Spleen (tissue), 11 donors: ENCODE data around the gene REN. TPM values are rescaled to one million over a fixed set of nuclear protein-coding genes. Genes with fewer than 3 reads are reported as not detected.

Experiments
- DNase-seq: peaks from one replicate; pipeline ENCODE4 v3.0.0-alpha.2; 2020
- H3K27ac ChIP-seq, 8 donors: fragments of 200-600 bp; sonication (generic) in 7 of 8; 1 replicate in 4 of 8; 2 replicates in 4 of 8; pipeline versions ENCODE4 v1.5.0 to v1.8.0; 2016 to 2021; ENCODE audit warnings: inconsistent platforms in 4 of 8, mild to moderate bottlenecking in 4 of 8, moderate library complexity in 1 of 8
- H3K27me3 ChIP-seq, 7 donors: fragments of 200-600 bp; sonication (generic) in 6 of 7; replicated peaks in 1 of 7; 1 replicate in 4 of 7; 2 replicates in 3 of 7; pipeline versions ENCODE4 v1.5.0 to v1.8.0; 2016 to 2021; ENCODE audit warnings: inconsistent platforms in 3 of 7, mild to moderate bottlenecking in 1 of 7
- H3K36me3 ChIP-seq, 6 donors: fragments of 200-600 bp; sonication (generic) in 5 of 6; 1 replicate in 4 of 6; 2 replicates in 2 of 6; pipeline versions ENCODE4 v1.5.0 to v1.8.0; 2016 to 2021; ENCODE audit warnings: inconsistent platforms in 2 of 6
- H3K4me1 ChIP-seq, 6 donors: fragments of 200-600 bp; sonication (generic) in 5 of 6; 1 replicate in 3 of 6; 2 replicates in 3 of 6; pipeline versions ENCODE4 v1.5.0 to v1.8.0; 2016 to 2021; ENCODE audit warnings: inconsistent platforms in 3 of 6
- H3K4me3 ChIP-seq, 8 donors: fragments of 200-600 bp; sonication (generic) in 7 of 8; 1 replicate in 4 of 8; 2 replicates in 4 of 8; pipeline versions ENCODE4 v1.5.0 to v1.8.0; 2016 to 2021; ENCODE audit warnings: inconsistent platforms in 4 of 8, mild to moderate bottlenecking in 4 of 8, moderate library complexity in 2 of 8
- H3K9me3 ChIP-seq, 8 donors: fragments of 200-600 bp; sonication (generic) in 7 of 8; 1 replicate in 4 of 8; 2 replicates in 4 of 8; pipeline versions ENCODE4 v1.5.0 to v1.8.0; 2016 to 2021; ENCODE audit warnings: inconsistent platforms in 4 of 8
- CTCF ChIP-seq, 11 experiments: fragments of 200-600 bp in 7 of 11; fragments of 450-650 bp in 4 of 11; sonication (generic) in 4 of 11; IDR thresholded peaks in 8 of 11; conservative IDR thresholded peaks in 3 of 11; 1 replicate in 7 of 11; 2 replicates in 4 of 11; pipeline versions ENCODE4 v1.4.0 to v1.8.0; 2016 to 2021; ENCODE audit warnings: antibody characterized with exemption in 11 of 11, inconsistent platforms in 4 of 11, mild to moderate bottlenecking in 1 of 11
- POLR2A ChIP-seq, 3 donors: fragments of 450-650 bp; IDR thresholded peaks; one replicate each; pipeline ENCODE4 v1.5.1; 2017; ENCODE audit warnings: antibody characterized with exemption in 3 of 3, mild to moderate bottlenecking in 1 of 3
- POLR2AphosphoS5 ChIP-seq, 3 donors: sonication (generic); formaldehyde crosslinking; IDR thresholded peaks; one replicate each; pipeline ENCODE4 v1.5.1; 2017; ENCODE audit warnings: antibody characterized with exemption in 3 of 3
- WGBS, 5 donors: extraction: QIAGEN DNeasy Blood & Tissue Kit in 3 of 5; methylation state at CpG; one replicate each; pipeline versions ENCODE4 v1.1.5 to v1.1.7; 2013 to 2018; 5-methylcytosine and 5-hydroxymethylcytosine counted together
- intact Hi-C: fragments of 100-400 bp; cut with DNase I; formaldehyde crosslinking; loops from one replicate; pipeline ENCODE4 v1.15.0; 2023; ENCODE audit warnings: low total_unique reads
- polyA plus RNA-seq, 3 donors: library from polyadenylated mRNA; stranded (reverse); fragments of 200-250 nt; gene quantifications; one replicate each; pipeline ENCODE4 v1.2.1, GENCODE V29; 2013
- total RNA-seq, 7 donors: library from RNA; depleted of rRNA in 3 of 7; stranded (reverse); fragments of >200 nt in 3 of 7; fragmentation: NEBNext Ultra II Directional in 4 of 7; extraction: Animal tissue kit (Norgen Biotek cat#: 25700) in 4 of 7; gene quantifications; one replicate each; pipeline versions ENCODE4 v1.1.0 to v1.2.1, GENCODE V29; 2016 to 2021
- donor health status: healthy with polysubstance abuse.
- donor health status: DM: no; HTN: no; CAD: no; lungs with moderate emphysema.
- donor health status: DM: no; HTN: no; CAD: no.
- donor health status: Bipolar disorder and iron deficiency.
- donor health status: healthy.
- donor health status: DM: no; HTN: no; CAD: no.
- donor health status: DM: yes; HTN: yes; CAD: no.

REN gene
- total and polyA plus RNA-seq, 10 donors, result 0.12 to 0.25 TPM; not detected in 8

- DNase-seq, result peak; percentile 83
- H3K4me1 ChIP-seq, result peaks cover 4 to 25% (median 16%) of the 10 kb centered on the region in 6 donors
- 0 to 2% (median 1%) methylated on average over 41 to 94 of the region's 94 CpGs for WGBS, 5 donors
- TF ChIP-seq POLR2AphosphoS5 (IDR thresholded peaks at IDR 0.05) (peak in 2 of 3 donors; percentile 40 to 58), POLR2A (IDR thresholded peaks at IDR 0.05) (no peak)
- intact Hi-C loops, result no loop called here
- no peaks in the 10 kb centered on the region for H3K36me3 ChIP-seq
- H3K27me3 ChIP-seq, result peaks cover 0 to 66% (median 13%) of the 10 kb centered on the region in 7 donors
- no peaks in the 10 kb centered on the region for H3K9me3 ChIP-seq
- peak within 1 kb of the TSS in 7 of 8 donors; percentile 38 to 82 (median 67) for H3K27ac ChIP-seq
- peak within 1 kb of the TSS; percentile 48 to 87 (median 59) for H3K4me3 ChIP-seq
These were observed 14.4 kb downstream of the REN start, which contains the start of gene ETNK2 for GRCh38 chr1:204151552-204152309. TSS of gene ETNK2 (minus strand) at chr1:204152044. CDS start at chr1:204151852, 192 bp downstream.

- 34 to 46% (median 41%) methylated on average over 27 to 33 of the region's 33 CpGs for WGBS, 5 donors
- intact Hi-C loops, result no loop called here
- TF ChIP-seq CTCF (IDR thresholded peaks at IDR 0.05 in 8 of 11, conservative IDR thresholded peaks at IDR 0.05 in 3 of 11) (no peak), POLR2A (IDR thresholded peaks at IDR 0.05) (no peak), POLR2AphosphoS5 (IDR thresholded peaks at IDR 0.05) (no peak)
- peaks cover 4 to 24% (median 16%) of the 10 kb centered on the region in 6 donors for H3K4me1 ChIP-seq
- DNase-seq, result no peak
- H3K4me3 ChIP-seq, result peak overlapping the region; percentile 48 to 87 (median 59)
- peak overlapping the region in 6 of 8 donors; percentile 44 to 82 (median 66) for H3K27ac ChIP-seq
- H3K36me3 ChIP-seq, result no peaks in the 10 kb centered on the region
- H3K9me3 ChIP-seq, result no peaks in the 10 kb centered on the region
- H3K27me3 ChIP-seq, result peaks cover 0 to 58% (median 13%) of the 10 kb centered on the region in 7 donors
These were observed 15.2 kb downstream of the REN start for GRCh38 chr1:204150702-204151551.

- peak overlapping the region in 4 of 8 donors; percentile 58 to 87 (median 66) for H3K4me3 ChIP-seq
- H3K36me3 ChIP-seq, result peaks cover 0 to 7% (median 0%) of the 10 kb centered on the region in 6 donors
- H3K27me3 ChIP-seq, result peaks cover 0 to 48% (median 13%) of the 10 kb centered on the region in 7 donors
- TF ChIP-seq POLR2AphosphoS5 (IDR thresholded peaks at IDR 0.05), result peak in 2 of 3 donors; percentile 26 to 45
- TF ChIP-seq CTCF (IDR thresholded peaks at IDR 0.05 in 8 of 11, conservative IDR thresholded peaks at IDR 0.05 in 3 of 11), result no peak
- intact Hi-C loops, result no loop called here
- peak; percentile 71 for DNase-seq
- H3K4me1 ChIP-seq, result peaks cover 4 to 22% (median 16%) of the 10 kb centered on the region in 6 donors
- H3K27ac ChIP-seq, result peak overlapping the region in 4 of 8 donors; percentile 57 to 82 (median 77)
- H3K9me3 ChIP-seq, result no peaks in the 10 kb centered on the region
- WGBS, 5 donors, result 81 to 92% (median 89%) methylated on average over 11 to 16 of the region's 16 CpGs
These were observed 16.2 kb downstream of the REN start for GRCh38 chr1:204149635-204150565.

GRCh38 chr1:204149107-204149506 lies 17.0 kb downstream of the REN start:
- H3K4me1 ChIP-seq, result peaks cover 4 to 22% (median 16%) of the 10 kb centered on the region in 6 donors
- peak; percentile 38 for DNase-seq
- TF ChIP-seq POLR2A (IDR thresholded peaks at IDR 0.05) (no peak), CTCF (IDR thresholded peaks at IDR 0.05 in 8 of 11, conservative IDR thresholded peaks at IDR 0.05 in 3 of 11) (no peak), POLR2AphosphoS5 (IDR thresholded peaks at IDR 0.05) (no peak)
- peaks cover 0 to 7% (median 0%) of the 10 kb centered on the region in 6 donors for H3K36me3 ChIP-seq
- intact Hi-C loops, result no loop called here
- no peak overlapping the region for H3K4me3 ChIP-seq
- H3K9me3 ChIP-seq, result no peaks in the 10 kb centered on the region
- no peak overlapping the region for H3K27ac ChIP-seq
- 59 to 71% (median 70%) methylated on average over 2 of the region's 2 CpGs for WGBS, 5 donors
- peaks cover 0 to 41% (median 13%) of the 10 kb centered on the region in 7 donors for H3K27me3 ChIP-seq
